Measurements from ENCODE around the gene PTPN6. TPM values are rescaled to one million over a fixed set of nuclear protein-coding genes. Genes with fewer than 3 reads are reported as not detected.

Gene PTPN6
- total RNA-seq, 2 experiments from 2014 or later, result 349 to 370 TPM

- H3K4me3 Mint-ChIP-seq, result peak overlapping the region; percentile 27
- H3K36me3 Mint-ChIP-seq, result peaks cover 11% of the 10 kb centered on the region
- H3K4me1 Mint-ChIP-seq, result peaks cover 56% of the 10 kb centered on the region
- no peaks in the 10 kb centered on the region for H3K27me3 Mint-ChIP-seq
- ATAC-seq (ENCODE audit: low read depth) (no peak), DNase-seq (no peak)
- POLR2A ChIA-PET, result interaction anchor here (0.7 to 21.6 kb wide), 6 partner anchors 13 to 78 kb away, joined by 3 to 1055 read pairs (median 3); partner anchors contain the start of genes EMG1 and PHB2
- H3K9me3 Mint-ChIP-seq, result no peaks in the 10 kb centered on the region
- H3K27ac Mint-ChIP-seq, result peak overlapping the region; percentile 94
These were observed 3.5 kb upstream of the PTPN6 start for GRCh38 chr12:6947615-6948014.

DNA sequence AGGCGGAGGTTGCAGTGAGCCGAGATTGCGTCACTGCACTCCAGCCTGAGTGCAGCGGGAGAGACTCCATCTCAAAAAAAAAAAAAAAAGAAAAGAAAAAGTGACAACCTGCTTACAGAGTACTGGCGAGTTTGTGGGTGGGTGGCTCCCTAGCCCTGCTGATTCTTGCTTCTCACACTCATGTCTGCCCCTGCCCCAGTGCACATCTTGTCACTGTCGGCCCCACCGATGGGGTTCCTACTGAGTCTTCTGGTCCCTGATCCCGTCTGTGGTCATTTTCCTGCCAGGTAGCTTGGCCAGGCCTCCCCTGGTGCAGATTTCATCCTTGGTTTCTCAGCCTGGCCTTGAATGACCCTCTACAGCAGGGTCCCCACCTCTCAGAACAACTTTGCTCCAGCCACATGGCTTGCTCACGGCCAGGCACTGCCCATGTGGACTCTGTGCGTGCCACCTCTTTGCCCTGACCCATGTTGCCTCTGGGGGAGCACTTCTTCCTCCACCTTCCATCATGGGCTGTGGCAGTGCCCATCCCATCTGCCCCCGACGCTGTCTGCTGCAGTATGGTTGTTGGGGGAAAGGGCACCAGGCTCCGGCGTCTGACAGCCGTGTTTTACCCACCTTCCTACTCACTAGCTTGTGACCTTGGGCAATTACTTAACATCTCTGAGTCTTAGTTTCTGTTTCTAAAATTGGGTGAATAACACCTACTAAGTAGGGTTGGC is 2.1 kb upstream of the PTPN6 start:
- Mint-ChIP-seq H3K4me1 (peaks cover 60% of the 10 kb centered on the region), H3K27ac (peak overlapping the region; percentile 97), H3K9me3 (no peaks in the 10 kb centered on the region), H3K4me3 (peak overlapping the region; percentile 79), H3K36me3 (peaks cover 19% of the 10 kb centered on the region), H3K27me3 (no peaks in the 10 kb centered on the region)
- no peak for DNase-seq
- ATAC-seq (ENCODE audit: low read depth), result no peak
- POLR2A ChIA-PET, result interaction anchor here (1.2 to 21.6 kb wide), 3 partner anchors 11 to 58 kb away, joined by 3 to 1055 read pairs (median 15); no protein-coding TSS in a partner anchor

GRCh38 chr12:6950401-6950801 is 755 bp upstream of the PTPN6 start:
- Mint-ChIP-seq H3K27me3 (no peaks in the 10 kb centered on the region), H3K4me3 (peak overlapping the region; percentile 100), H3K27ac (peak overlapping the region; percentile 100), H3K36me3 (peaks cover 22% of the 10 kb centered on the region), H3K9me3 (no peaks in the 10 kb centered on the region), H3K4me1 (peaks cover 67% of the 10 kb centered on the region)
- DNase-seq (peak; percentile 56), ATAC-seq (ENCODE audit: low read depth) (no peak)
- POLR2A ChIA-PET, result interaction anchor here (1.2 to 21.6 kb wide), 9 partner anchors 10 to 158 kb away, joined by 4 to 1055 read pairs (median 12); partner anchors contain the start of genes CDCA3, EMG1, LPCAT3 and PHB2

- Mint-ChIP-seq H3K27me3 (no peaks in the 10 kb centered on the region), H3K9me3 (no peaks in the 10 kb centered on the region), H3K36me3 (peaks cover 34% of the 10 kb centered on the region), H3K27ac (peak overlapping the region; percentile 100), H3K4me1 (peaks cover 70% of the 10 kb centered on the region), H3K4me3 (peak overlapping the region; percentile 100)
- POLR2A ChIA-PET, result interaction anchor here (1.2 to 21.6 kb wide), 11 partner anchors 8 to 157 kb away, joined by 4 to 1055 read pairs (median 12); partner anchors contain the start of genes C12orf57, CDCA3, EMG1 and LPCAT3
- DNase-seq (peak; percentile 52), ATAC-seq (ENCODE audit: low read depth) (no peak)
These were observed 480 bp downstream of the PTPN6 start for GRCh38 chr12:6951551-6952120.

- no peaks in the 10 kb centered on the region for H3K9me3 Mint-ChIP-seq
- POLR2A ChIA-PET, result interaction anchor here (1.1 to 21.6 kb wide), 11 partner anchors 8 to 228 kb away, joined by 3 to 1055 read pairs (median 11); partner anchors contain the start of genes C12orf57, CDCA3, EMG1 and LPCAT3
- DNase-seq (peak; percentile 60), ATAC-seq (ENCODE audit: low read depth) (no peak)
- H3K4me3 Mint-ChIP-seq, result peak overlapping the region; percentile 100
- no peaks in the 10 kb centered on the region for H3K27me3 Mint-ChIP-seq
- peak overlapping the region; percentile 100 for H3K27ac Mint-ChIP-seq
- H3K36me3 Mint-ChIP-seq, result peaks cover 40% of the 10 kb centered on the region
- peaks cover 71% of the 10 kb centered on the region for H3K4me1 Mint-ChIP-seq
These were observed 1.1 kb downstream of the PTPN6 start for GRCh38 chr12:6952121-6952862.

DNA sequence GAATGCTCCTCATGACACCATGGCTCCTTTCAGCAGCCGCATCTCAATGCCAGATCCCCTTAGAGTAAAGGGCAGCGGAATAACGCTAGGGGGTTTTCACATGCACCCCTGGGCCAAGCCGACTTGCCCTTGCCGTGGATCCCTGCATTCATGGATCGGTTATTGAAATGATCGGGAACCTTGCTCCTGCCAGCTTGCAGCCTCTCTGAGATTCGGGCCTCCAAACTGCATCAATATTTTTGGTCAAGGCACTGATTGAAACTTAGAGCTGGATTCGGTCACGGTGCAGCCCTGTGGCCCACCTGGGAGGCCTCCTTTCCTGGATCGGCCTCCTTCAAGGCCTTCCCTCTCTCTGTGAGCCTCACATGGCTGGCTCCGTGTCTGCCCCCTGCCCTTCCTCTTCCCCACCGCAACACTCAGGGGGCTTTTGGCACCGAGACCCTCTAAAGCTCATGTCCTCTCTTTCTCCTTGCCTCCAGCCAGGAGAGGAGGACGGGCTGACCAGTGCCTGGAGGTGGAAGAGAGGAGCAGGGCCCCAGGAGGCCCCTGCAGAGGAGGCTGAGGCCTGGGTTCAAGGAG is 1.8 kb downstream of the PTPN6 start:
- no peaks in the 10 kb centered on the region for H3K9me3 Mint-ChIP-seq
- DNase-seq (no peak), ATAC-seq (ENCODE audit: low read depth) (no peak)
- peaks cover 71% of the 10 kb centered on the region for H3K4me1 Mint-ChIP-seq
- peak overlapping the region; percentile 100 for H3K4me3 Mint-ChIP-seq
- POLR2A ChIA-PET, result interaction anchor here (1.1 to 21.6 kb wide), 9 partner anchors 7 to 229 kb away, joined by 3 to 1055 read pairs (median 11); partner anchors contain the start of genes C12orf57, CDCA3, EMG1 and PHB2
- peaks cover 44% of the 10 kb centered on the region for H3K36me3 Mint-ChIP-seq
- peak overlapping the region; percentile 100 for H3K27ac Mint-ChIP-seq
- no peaks in the 10 kb centered on the region for H3K27me3 Mint-ChIP-seq

GRCh38 chr12:6953442-6954315 is 2.5 kb downstream of the PTPN6 start:
- Mint-ChIP-seq H3K4me1 (peaks cover 72% of the 10 kb centered on the region), H3K27ac (peak overlapping the region; percentile 100), H3K27me3 (no peaks in the 10 kb centered on the region), H3K36me3 (peaks cover 51% of the 10 kb centered on the region), H3K4me3 (peak overlapping the region; percentile 100), H3K9me3 (no peaks in the 10 kb centered on the region)
- DNase-seq (peak; percentile 78), ATAC-seq (ENCODE audit: low read depth) (peak; percentile 23)
- POLR2A ChIA-PET, result interaction anchor here (1.3 to 21.6 kb wide), 7 partner anchors 7 to 80 kb away, joined by 4 to 1055 read pairs (median 19); partner anchors contain the start of genes C12orf57, PTPN6, RNU7-1 and SPSB2

GRCh38 chr12:6954316-6955107 is 3.4 kb downstream of the PTPN6 start:
- Mint-ChIP-seq H3K9me3 (no peaks in the 10 kb centered on the region), H3K4me3 (peak overlapping the region; percentile 100), H3K36me3 (peaks cover 58% of the 10 kb centered on the region), H3K27ac (peak overlapping the region; percentile 100), H3K27me3 (no peaks in the 10 kb centered on the region), H3K4me1 (peaks cover 72% of the 10 kb centered on the region)
- ATAC-seq (ENCODE audit: low read depth) (no peak), DNase-seq (peak; percentile 54)
- POLR2A ChIA-PET, result interaction anchor here (1.8 to 21.6 kb wide), 4 partner anchors 6 to 103 kb away, joined by 4 to 1055 read pairs (median 530); partner anchors contain the start of genes C12orf57, CDCA3, PTPN6 and RNU7-1

DNA sequence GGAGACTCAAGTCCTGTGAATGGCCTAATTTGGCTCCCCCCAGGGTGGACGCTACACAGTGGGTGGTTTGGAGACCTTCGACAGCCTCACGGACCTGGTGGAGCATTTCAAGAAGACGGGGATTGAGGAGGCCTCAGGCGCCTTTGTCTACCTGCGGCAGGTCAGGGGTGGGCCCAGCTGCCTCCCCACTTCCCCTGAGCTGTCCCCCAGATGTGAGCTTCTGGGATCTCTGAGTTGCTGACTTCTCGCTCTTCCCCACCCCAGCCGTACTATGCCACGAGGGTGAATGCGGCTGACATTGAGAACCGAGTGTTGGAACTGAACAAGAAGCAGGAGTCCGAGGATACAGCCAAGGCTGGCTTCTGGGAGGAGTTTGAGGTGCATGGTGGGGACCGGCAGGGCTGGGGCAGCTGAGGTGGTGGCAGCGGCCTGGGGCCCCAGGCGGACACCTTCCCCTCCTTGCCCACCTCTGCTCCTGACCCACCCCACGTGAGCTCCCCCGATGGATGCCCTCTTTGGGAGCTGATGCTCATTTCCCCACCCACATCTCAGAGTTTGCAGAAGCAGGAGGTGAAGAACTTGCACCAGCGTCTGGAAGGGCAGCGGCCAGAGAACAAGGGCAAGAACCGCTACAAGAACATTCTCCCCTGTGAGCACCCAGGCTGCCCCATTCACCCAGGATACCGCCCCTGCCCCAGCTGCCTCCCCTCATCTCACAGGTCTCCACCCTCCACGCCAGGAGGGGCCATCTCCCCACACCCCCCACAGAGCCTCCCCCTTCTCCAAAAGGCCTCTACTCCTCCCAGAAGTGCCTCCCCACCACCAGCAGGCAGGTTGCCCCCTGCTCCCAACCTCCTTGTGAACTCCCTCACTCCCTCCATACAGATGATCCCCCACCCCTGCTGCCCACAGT is 4.2 kb downstream of the PTPN6 start:
- peaks cover 61% of the 10 kb centered on the region for H3K36me3 Mint-ChIP-seq

GRCh38 chr12:6956021-6956727 is 5.0 kb downstream of the PTPN6 start:
- H3K27me3 Mint-ChIP-seq, result no peaks in the 10 kb centered on the region
- DNase-seq, result peak; percentile 53
- peaks cover 65% of the 10 kb centered on the region for H3K36me3 Mint-ChIP-seq
- H3K4me1 Mint-ChIP-seq, result peaks cover 68% of the 10 kb centered on the region
- peak overlapping the region; percentile 100 for H3K4me3 Mint-ChIP-seq
- H3K9me3 Mint-ChIP-seq, result no peaks in the 10 kb centered on the region
- peak overlapping the region; percentile 100 for H3K27ac Mint-ChIP-seq
- POLR2A ChIA-PET, result interaction anchor here (1.6 to 13.5 kb wide), 4 partner anchors 12 to 104 kb away, joined by 4 to 1055 read pairs (median 7); partner anchors contain the start of genes C12orf57, CDCA3, PTPN6 and RNU7-1
- ATAC-seq (ENCODE audit: low read depth), result no peak

More for the DNA sequence above, 4.2 kb downstream of the PTPN6 start:
- POLR2A ChIA-PET, result interaction anchor here (0.5 to 21.6 kb wide), 6 partner anchors 5 to 183 kb away, joined by 4 to 1055 read pairs (median 7); partner anchors contain the start of genes C12orf57, CDCA3, PTPN6 and RNU7-1
- Mint-ChIP-seq H3K4me3 (peak overlapping the region; percentile 100), H3K9me3 (no peaks in the 10 kb centered on the region), H3K4me1 (peaks cover 67% of the 10 kb centered on the region), H3K27ac (peak overlapping the region; percentile 100), H3K27me3 (no peaks in the 10 kb centered on the region)
- ATAC-seq (ENCODE audit: low read depth) (no peak), DNase-seq (peak; percentile 50)

Measured in activated naive CD8-positive, alpha-beta T cell treated with anti-CD3 and anti-CD28 coated beads, Interleukin-2, amount 10 ng/mL, durations not matched to agents 7 days and 5 days (primary cell).